Choroid plexus epithelial cell (primary cell): Measurements from ENCODE around the gene PHF3.

Experiments
- DNase-seq: peaks from one replicate; pipeline ENCODE4 v3.0.0-alpha.2; 2010; ENCODE audit warnings: low read depth
- H3K4me3 ChIP-seq: 2 replicates; pipeline ENCODE4 v1.5.1; 2011; ENCODE audit warnings: low read depth, mild to moderate bottlenecking, control low read depth, low read length, moderate library complexity
- TF ChIP-seq, protein P1 (sequence below): conservative IDR thresholded peaks from 2 replicates; pipeline ENCODE4 v1.5.1; 2011; ENCODE audit warnings: low read depth, mild to moderate bottlenecking, control low read depth, inconsistent platforms, low read length, moderate library complexity

Gene PHF3, protein sequence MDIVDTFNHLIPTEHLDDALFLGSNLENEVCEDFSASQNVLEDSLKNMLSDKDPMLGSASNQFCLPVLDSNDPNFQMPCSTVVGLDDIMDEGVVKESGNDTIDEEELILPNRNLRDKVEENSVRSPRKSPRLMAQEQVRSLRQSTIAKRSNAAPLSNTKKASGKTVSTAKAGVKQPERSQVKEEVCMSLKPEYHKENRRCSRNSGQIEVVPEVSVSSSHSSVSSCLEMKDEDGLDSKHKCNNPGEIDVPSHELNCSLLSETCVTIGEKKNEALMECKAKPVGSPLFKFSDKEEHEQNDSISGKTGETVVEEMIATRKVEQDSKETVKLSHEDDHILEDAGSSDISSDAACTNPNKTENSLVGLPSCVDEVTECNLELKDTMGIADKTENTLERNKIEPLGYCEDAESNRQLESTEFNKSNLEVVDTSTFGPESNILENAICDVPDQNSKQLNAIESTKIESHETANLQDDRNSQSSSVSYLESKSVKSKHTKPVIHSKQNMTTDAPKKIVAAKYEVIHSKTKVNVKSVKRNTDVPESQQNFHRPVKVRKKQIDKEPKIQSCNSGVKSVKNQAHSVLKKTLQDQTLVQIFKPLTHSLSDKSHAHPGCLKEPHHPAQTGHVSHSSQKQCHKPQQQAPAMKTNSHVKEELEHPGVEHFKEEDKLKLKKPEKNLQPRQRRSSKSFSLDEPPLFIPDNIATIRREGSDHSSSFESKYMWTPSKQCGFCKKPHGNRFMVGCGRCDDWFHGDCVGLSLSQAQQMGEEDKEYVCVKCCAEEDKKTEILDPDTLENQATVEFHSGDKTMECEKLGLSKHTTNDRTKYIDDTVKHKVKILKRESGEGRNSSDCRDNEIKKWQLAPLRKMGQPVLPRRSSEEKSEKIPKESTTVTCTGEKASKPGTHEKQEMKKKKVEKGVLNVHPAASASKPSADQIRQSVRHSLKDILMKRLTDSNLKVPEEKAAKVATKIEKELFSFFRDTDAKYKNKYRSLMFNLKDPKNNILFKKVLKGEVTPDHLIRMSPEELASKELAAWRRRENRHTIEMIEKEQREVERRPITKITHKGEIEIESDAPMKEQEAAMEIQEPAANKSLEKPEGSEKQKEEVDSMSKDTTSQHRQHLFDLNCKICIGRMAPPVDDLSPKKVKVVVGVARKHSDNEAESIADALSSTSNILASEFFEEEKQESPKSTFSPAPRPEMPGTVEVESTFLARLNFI (N-terminal part only)

DNA sequence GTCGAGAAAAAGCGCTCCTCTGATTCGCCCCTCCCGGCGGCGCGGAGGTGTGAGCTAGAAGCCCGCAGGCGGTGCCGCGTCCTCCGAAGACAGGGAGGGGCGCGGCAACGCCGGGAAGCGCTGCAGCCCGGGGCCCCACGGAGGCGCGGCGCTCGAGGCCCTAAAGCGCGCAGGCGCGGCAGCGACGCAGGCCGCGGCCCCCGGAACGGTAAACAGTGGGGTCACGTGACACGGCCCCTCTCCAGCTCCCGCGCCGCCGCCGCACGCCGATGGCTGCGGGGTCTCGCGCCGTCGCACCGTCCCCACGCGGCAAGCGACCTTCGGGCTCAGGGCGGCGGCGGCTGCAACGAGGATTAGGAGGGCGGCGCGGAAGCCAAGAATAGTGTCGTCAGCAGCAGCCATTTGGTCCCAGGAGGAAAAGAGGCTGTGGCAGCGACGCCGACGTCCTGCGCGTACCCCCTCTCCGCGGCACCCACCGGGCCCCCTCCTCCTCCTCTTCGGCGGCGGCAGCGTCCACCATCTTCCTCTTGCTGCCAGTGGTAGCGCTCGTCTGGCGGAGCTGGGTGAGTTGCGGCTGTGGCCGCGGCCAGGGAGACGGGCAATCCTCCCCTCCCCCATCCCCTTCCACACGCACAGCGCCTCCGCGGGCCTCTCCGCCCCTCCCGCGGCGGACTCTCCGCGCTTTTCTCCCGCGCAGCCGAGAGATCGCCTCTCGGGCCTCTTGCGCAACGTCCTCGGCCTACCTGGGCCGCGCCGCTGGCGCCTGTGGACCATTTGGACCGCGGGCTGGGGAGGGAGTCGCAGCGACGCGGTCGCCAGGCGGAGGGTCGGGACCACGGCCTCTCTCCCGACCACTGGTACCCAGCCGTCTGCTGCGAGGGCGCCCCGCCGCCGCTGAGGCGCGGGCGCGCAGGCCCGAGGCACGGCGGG, at the start of gene PHF3:
Gene PHF3 (plus strand): TSS at position 215 of the 930 bp plus-strand sequence. CDS start 10,750 bp downstream, outside the sequence.
- TF ChIP-seq, protein P1, sequence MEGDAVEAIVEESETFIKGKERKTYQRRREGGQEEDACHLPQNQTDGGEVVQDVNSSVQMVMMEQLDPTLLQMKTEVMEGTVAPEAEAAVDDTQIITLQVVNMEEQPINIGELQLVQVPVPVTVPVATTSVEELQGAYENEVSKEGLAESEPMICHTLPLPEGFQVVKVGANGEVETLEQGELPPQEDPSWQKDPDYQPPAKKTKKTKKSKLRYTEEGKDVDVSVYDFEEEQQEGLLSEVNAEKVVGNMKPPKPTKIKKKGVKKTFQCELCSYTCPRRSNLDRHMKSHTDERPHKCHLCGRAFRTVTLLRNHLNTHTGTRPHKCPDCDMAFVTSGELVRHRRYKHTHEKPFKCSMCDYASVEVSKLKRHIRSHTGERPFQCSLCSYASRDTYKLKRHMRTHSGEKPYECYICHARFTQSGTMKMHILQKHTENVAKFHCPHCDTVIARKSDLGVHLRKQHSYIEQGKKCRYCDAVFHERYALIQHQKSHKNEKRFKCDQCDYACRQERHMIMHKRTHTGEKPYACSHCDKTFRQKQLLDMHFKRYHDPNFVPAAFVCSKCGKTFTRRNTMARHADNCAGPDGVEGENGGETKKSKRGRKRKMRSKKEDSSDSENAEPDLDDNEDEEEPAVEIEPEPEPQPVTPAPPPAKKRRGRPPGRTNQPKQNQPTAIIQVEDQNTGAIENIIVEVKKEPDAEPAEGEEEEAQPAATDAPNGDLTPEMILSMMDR: peak; percentile 27
- H3K4me3 ChIP-seq: peak within 1 kb of the TSS; percentile 89
- peak; percentile 90 for DNase-seq

DNA sequence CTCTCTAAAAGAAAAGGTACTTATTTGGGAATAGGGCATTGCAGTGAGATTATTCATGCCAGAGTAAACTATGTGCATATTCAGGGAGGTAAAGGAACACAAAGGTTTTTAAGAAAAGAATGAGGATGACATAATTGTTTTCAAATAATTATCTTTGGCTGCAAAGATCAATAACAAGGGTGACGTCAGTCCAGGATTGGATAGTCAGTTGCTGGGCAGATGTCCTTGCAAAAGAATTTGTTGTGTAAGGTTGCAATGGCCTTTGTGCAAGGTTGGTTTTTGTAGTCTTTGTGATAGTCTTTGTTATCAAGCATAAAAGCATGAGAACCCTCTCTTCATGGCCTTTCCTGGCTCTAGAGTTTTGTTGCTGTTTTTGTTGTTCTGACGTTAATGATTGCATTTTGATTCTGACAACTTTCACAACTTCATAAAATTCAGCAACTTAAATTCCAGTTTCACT, 45.6 kb upstream of the PHF3 start:
- no peak overlapping the region for H3K4me3 ChIP-seq
- TF ChIP-seq, protein P1: no peak
- no peak for DNase-seq

DNA sequence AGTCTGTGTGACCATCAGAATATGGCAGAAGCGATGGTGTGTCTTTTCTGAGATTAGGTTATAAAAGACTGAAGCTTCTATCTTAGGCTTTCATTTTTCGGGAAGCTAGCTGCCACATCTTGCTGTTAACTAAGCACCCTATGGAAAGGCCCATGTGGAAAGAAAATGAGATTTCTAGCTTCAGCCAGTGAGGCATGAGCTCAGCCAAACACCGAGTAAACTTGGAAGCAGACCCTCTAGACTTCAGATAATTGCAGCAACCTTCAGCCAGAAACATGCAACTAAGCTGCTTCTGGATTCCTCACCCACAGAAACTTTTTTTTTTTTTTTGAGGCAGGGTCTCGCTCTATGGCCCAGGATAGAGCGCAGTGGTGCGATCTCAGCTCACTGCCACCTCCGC, 42.7 kb upstream of the PHF3 start:
- TF ChIP-seq, protein P1: no peak
- DNase-seq: no peak
- H3K4me3 ChIP-seq: no peak overlapping the region

DNA sequence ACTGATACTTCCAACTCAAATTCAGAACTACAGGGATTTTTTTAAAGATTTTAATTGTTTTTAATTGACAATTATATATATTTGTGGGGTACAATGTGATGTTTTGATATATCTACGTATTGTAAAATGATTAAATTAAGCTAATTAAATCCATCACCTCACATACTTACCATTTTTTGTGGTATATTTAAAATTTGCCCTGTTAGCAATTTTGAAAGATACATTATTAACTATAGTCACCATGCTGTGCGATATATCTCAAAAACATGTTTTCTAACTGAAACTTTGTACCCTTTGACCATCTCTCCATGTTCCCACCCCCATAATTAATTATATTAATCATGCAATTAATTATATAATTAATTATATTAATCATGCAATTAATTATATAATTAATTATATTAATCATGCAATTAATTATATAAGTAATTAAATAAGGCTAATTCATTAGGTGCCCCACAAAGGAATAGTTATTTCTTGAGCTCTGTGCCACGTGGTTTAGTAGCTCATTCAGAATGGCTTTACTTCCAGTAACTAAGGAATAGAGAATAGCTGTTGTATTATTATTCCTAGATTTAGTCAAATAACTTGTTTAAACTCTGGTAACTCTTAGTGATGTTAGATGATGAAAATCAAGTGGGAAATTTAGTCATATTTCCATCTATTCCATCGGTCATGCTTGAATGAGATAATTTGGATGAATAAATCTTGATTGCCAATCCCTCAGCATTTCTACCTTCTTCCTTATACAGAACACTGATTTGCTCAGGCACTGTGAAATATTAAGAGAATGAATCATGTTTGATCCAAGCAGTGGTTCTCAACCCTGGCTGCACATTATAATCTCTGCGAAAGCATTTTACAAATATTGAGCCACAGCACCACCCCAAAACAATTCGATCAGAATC, 38.2 kb upstream of the PHF3 start:
- TF ChIP-seq, protein P1: no peak
- DNase-seq: peak; percentile 43
- H3K4me3 ChIP-seq: peak overlapping the region; percentile 62

DNA sequence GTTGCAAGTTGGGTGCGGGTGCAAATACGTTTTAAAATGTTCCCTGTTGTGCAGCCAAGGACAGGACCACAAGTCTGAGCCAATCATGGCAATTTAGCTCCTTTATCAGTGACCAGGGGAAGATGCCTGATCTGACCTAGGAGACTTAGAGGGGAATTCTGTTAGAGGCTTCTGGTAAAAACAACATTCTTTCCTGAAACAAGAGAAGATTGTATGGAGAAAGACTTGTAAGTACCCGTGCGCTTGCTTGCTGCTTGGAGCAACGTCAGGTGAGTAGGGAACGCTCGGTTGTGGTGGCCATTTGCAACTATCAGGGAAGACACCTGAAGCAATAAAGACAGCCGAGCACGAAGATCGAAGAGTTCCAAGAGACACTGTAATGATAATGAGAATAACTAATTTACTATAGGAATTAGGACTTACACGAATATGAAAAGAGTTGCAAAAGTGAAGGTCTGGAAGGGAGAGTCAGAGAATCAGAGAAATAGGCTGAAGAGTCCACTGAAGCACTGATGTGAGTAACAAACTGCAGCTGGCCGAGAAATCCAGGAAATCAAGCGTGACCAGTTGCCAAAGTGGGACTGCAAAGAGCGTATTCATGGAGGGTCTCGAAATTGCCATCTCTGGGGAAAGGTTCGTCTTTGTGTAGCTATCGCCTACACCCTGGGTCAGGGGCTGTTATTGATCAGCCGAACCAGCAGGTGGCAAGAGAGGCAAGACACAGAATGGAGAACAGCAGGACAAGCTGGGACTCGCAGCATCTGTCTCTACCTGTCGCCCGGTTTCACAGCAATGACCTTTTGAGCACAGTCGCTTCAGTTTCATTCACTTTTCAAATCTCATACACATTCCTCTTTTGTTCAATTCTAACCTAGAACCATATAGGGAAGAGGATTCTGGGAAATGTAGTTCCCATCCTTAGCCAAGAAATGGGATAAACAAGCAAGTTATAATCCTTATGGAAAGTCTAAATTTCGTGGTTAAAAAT, 37.3 kb upstream of the PHF3 start:
- H3K4me3 ChIP-seq: peak overlapping the region; percentile 62
- peak; percentile 68 for DNase-seq
- TF ChIP-seq, protein P1: peak; percentile 98
